Keratinocyte (primary cell): ENCODE measurements around the gene UTP15. TPM values are rescaled to one million over a fixed set of nuclear protein-coding genes. Genes with fewer than 3 reads are reported as not detected.

Experiments
- DNase-seq: peaks from one replicate; pipeline ENCODE4 v3.0.0-alpha.2; 2011; ENCODE audit warnings: low read depth, missing footprints, low spot score
- FAIRE-seq: peaks from 2 replicates; lab custom pipeline; 2011; peaks lifted over from hg19 to GRCh38; lab: Jason Lieb, UNC
- H2AFZ ChIP-seq: 2 replicates; pipeline ENCODE4 v1.6.0; 2012; ENCODE audit warnings: low read length, control low read depth, inconsistent platforms; ENCODE audit not compliant: control insufficient read depth
- H3K27ac ChIP-seq: 2 replicates; pipeline ENCODE4 v1.5.1; 2011; ENCODE audit warnings: low read length; ENCODE audit not compliant: control insufficient read depth, insufficient read depth
- H3K27me3 ChIP-seq: 3 replicates; pipeline ENCODE4 v1.6.0; 2011; ENCODE audit warnings: low read length; ENCODE audit not compliant: control insufficient read depth, insufficient read depth; ENCODE audit errors: extremely low read depth
- H3K36me3 ChIP-seq, 2 experiments: 2 replicates in 1 of 2; 3 replicates in 1 of 2; pipeline ENCODE4 v1.5.1; 2011; ENCODE audit warnings: low read length in 2 of 2, mild to moderate bottlenecking in 1 of 2; ENCODE audit not compliant: control insufficient read depth in 2 of 2, insufficient read depth in 2 of 2; ENCODE audit errors: extremely low read depth in 1 of 2
- H3K4me1 ChIP-seq: 3 replicates; pipeline ENCODE4 v1.5.1; 2011; ENCODE audit warnings: low read length; ENCODE audit not compliant: control insufficient read depth, insufficient read depth; ENCODE audit errors: extremely low read depth
- H3K4me2 ChIP-seq: 3 replicates; pipeline ENCODE4 v1.6.0; 2011; ENCODE audit warnings: low read depth, low read length; ENCODE audit not compliant: control insufficient read depth, insufficient read depth; ENCODE audit errors: extremely low read depth
- H3K4me3 ChIP-seq, 3 experiments: fragments of 200-600 bp in 1 of 3; sonication (generic) in 1 of 3; 2 replicates in 2 of 3; 3 replicates in 1 of 3; pipeline ENCODE4 v1.5.1; 2011 to 2016; ENCODE audit warnings: low read length in 3 of 3, mild to moderate bottlenecking in 3 of 3, control low read depth in 2 of 3, inconsistent platforms in 1 of 3, low read depth in 1 of 3, mixed read lengths in 1 of 3, mixed run types in 1 of 3, moderate library complexity in 1 of 3; ENCODE audit not compliant: control insufficient read depth in 2 of 3, insufficient read depth in 2 of 3; ENCODE audit errors: extremely low read depth in 1 of 3
- H3K79me2 ChIP-seq: 2 replicates; pipeline ENCODE4 v1.6.0; 2012; ENCODE audit warnings: low read length; ENCODE audit not compliant: control insufficient read depth, insufficient read depth
- H3K9ac ChIP-seq: 3 replicates; pipeline ENCODE4 v1.6.0; 2011; ENCODE audit warnings: low read length; ENCODE audit not compliant: control insufficient read depth, insufficient read depth; ENCODE audit errors: extremely low read depth
- H3K9me1 ChIP-seq: 3 replicates; pipeline ENCODE4 v1.6.0; 2011; ENCODE audit warnings: low read length; ENCODE audit not compliant: control insufficient read depth, insufficient read depth; ENCODE audit errors: extremely low read depth
- H3K9me3 ChIP-seq: 2 replicates; pipeline ENCODE4 v1.5.1; 2012; ENCODE audit warnings: low read depth, low read length; ENCODE audit not compliant: control insufficient read depth
- H4K20me1 ChIP-seq: 3 replicates; pipeline ENCODE4 v1.6.0; 2011; ENCODE audit warnings: low read length; ENCODE audit not compliant: control insufficient read depth, insufficient read depth; ENCODE audit errors: extremely low read depth
- EZH2 ChIP-seq: IDR thresholded peaks from one replicate; pipeline ENCODE4 v1.6.1; 2012; ENCODE audit warnings: inconsistent platforms, mild to moderate bottlenecking, low read length, moderate library complexity
- dilution Hi-C: fragments of 300-500 bp; cut with MboI; formaldehyde crosslinking; loops from one replicate; pipeline ENCODE4 v1.7.0; 2020; ENCODE audit warnings: low sequenced_read_pairs; ENCODE audit not compliant: extremely low pct_ligation_motif_present
- polyA plus RNA-seq, 5 experiments: library from polyadenylated mRNA; depleted of rRNA in 3 of 5; stranded (reverse) in 3 of 5; stranded (forward) in 1 of 5; unstranded in 1 of 5; fragments of >200 nt; gene quantifications; 1 replicate in 1 of 5; 2 replicates in 3 of 5; 3 replicates in 1 of 5; pipeline versions ENCODE4 v1.2.1 to v1.2.3, GENCODE V29; 2011 to 2012; ENCODE audit warnings: missing spikeins in 2 of 5, low read depth in 1 of 5, low replicate concordance in 1 of 5
- TF ChIP-seq, protein P1 (sequence below), 3 experiments: IDR thresholded peaks in 1 of 3; conservative IDR thresholded peaks in 1 of 3; optimal IDR thresholded peaks in 1 of 3; 2 replicates in 2 of 3; 3 replicates in 1 of 3; pipeline versions ENCODE3 to v1.5.1; 2011; ENCODE audit warnings: low read length in 3 of 3, mild to moderate bottlenecking in 3 of 3, moderate library complexity in 2 of 3, control low read depth in 1 of 3, inconsistent platforms in 1 of 3; ENCODE audit not compliant: insufficient read depth in 2 of 3; ENCODE audit errors: extremely low read depth in 1 of 3

UTP15 gene
- polyA plus RNA-seq, 1 donor (not counting 4 experiments of a cell fraction or from before 2014, with no cell fraction given): 28.3 TPM

DNA sequence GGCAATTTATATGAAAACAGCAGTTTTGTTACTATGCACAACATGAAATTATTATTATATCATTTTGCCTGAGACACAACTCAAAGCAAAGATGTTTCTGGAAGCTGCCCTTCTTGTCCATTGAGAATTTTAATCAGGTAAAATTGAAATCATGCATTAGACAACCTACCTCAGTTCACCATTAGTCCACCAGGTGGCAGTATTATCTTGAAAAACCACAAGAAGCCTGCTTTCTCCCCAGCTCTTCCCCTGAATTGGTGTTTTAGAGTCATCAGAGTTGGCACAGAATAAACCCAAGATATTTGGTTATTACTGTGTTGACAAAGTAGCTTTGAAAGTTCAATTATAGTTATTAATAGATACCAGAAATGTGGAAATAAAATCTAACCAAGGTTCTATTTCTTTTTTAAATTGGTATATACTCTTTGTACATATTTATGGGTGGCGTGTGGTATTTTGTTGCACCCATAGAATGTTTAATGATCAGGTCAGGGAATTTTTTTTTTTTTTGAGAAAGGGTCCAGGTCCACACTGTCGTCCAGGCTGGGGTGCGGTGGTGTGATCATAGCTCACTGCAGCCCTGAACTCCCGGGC is 25.7 kb downstream of the UTP15 start:
- H3K36me3 ChIP-seq: no peaks in the 10 kb centered on the region
- H4K20me1 ChIP-seq: no peaks in the 10 kb centered on the region
- DNase-seq: peak; percentile 69
- dilution Hi-C loops: no loop called here
- H3K4me1 ChIP-seq: peaks cover 22% of the 10 kb centered on the region
- no peaks in the 10 kb centered on the region for H3K9me1 ChIP-seq
- H3K9ac ChIP-seq: no peak overlapping the region
- H3K79me2 ChIP-seq: no peaks in the 10 kb centered on the region
- TF ChIP-seq, protein P1, sequence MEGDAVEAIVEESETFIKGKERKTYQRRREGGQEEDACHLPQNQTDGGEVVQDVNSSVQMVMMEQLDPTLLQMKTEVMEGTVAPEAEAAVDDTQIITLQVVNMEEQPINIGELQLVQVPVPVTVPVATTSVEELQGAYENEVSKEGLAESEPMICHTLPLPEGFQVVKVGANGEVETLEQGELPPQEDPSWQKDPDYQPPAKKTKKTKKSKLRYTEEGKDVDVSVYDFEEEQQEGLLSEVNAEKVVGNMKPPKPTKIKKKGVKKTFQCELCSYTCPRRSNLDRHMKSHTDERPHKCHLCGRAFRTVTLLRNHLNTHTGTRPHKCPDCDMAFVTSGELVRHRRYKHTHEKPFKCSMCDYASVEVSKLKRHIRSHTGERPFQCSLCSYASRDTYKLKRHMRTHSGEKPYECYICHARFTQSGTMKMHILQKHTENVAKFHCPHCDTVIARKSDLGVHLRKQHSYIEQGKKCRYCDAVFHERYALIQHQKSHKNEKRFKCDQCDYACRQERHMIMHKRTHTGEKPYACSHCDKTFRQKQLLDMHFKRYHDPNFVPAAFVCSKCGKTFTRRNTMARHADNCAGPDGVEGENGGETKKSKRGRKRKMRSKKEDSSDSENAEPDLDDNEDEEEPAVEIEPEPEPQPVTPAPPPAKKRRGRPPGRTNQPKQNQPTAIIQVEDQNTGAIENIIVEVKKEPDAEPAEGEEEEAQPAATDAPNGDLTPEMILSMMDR (optimal IDR thresholded peaks at IDR 0.05 in 1 of 3, IDR thresholded peaks at IDR 0.05 in 1 of 3, conservative IDR thresholded peaks at IDR 0.05 in 1 of 3; ENCODE audit: extremely low read depth in 1 of 3, insufficient read depth in 2 of 3, low read length in 3 of 3): peak; percentile 54 to 69 (median 55)
- TF ChIP-seq EZH2: no peak
- no peaks in the 10 kb centered on the region for H3K9me3 ChIP-seq
- no peak overlapping the region for H3K4me3 ChIP-seq
- H3K27me3 ChIP-seq: no peaks in the 10 kb centered on the region
- H3K27ac ChIP-seq: peak overlapping the region; percentile 33
- peak; percentile 60 for FAIRE-seq
- no peak overlapping the region for H2AFZ ChIP-seq
- no peak overlapping the region for H3K4me2 ChIP-seq

DNA sequence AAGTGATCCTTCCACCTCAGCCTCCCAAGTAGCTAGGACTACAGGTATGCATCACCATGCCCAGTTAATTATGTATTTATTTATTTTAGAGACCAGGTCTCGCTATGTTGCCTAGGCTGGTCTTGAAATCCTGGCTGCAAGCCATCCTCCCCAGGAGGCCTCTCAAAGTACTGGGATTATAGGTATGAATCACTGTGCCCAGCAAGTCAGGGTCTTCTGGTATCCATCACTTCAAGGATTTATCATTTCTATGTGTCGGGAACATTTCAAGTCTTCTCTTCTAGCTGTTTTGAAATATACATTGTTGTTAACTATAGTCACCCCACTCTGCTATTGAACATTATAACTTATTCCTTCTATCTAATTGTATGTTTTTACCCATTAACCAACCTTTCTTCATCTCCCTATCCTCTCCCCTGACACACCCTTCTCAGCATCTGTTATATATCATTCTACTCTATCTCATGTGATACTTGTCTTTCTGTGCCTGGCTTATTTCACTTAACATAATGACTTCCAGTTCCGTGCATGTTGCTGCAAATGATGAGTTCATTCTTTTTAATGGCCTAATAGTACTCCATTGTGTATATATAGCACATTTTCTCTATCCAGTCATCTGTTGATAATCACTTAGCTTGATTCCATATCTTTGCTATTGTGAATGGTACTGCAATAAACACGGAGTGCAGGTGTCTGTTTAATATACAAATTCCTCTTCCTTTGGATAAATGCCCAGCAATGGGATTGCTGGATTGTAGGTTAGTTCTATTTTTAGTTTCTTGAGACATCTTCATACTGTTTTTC is 26.4 kb downstream of the UTP15 start:
- H3K36me3 ChIP-seq: no peaks in the 10 kb centered on the region
- no peak overlapping the region for H2AFZ ChIP-seq
- no peaks in the 10 kb centered on the region for H3K79me2 ChIP-seq
- peaks cover 22% of the 10 kb centered on the region for H3K4me1 ChIP-seq
- H3K9me3 ChIP-seq: no peaks in the 10 kb centered on the region
- H3K4me3 ChIP-seq: no peak overlapping the region
- DNase-seq (no peak), FAIRE-seq (no peak)
- dilution Hi-C loops: no loop called here
- TF ChIP-seq EZH2: no peak
- TF ChIP-seq, protein P1 (optimal IDR thresholded peaks at IDR 0.05 in 1 of 3, IDR thresholded peaks at IDR 0.05 in 1 of 3, conservative IDR thresholded peaks at IDR 0.05 in 1 of 3; ENCODE audit: extremely low read depth in 1 of 3, insufficient read depth in 2 of 3, low read length in 3 of 3): no peak
- no peaks in the 10 kb centered on the region for H4K20me1 ChIP-seq
- H3K9ac ChIP-seq: no peak overlapping the region
- no peaks in the 10 kb centered on the region for H3K9me1 ChIP-seq
- H3K27me3 ChIP-seq: no peaks in the 10 kb centered on the region
- H3K27ac ChIP-seq: peak overlapping the region; percentile 33
- no peak overlapping the region for H3K4me2 ChIP-seq
